H1 (cell line): ENCODE data around the gene ALDH3A1. TPM values are rescaled to one million over a fixed set of nuclear protein-coding genes. Genes with fewer than 3 reads are reported as not detected.

Experiments used
- CREB1 ChIP-seq: IDR thresholded peaks from 2 replicates; pipeline ENCODE4 v1.6.1; 2012; ENCODE audit warnings: inconsistent platforms
- EGR1 ChIP-seq: IDR thresholded peaks from 2 replicates; pipeline ENCODE4 v1.6.1; 2011; ENCODE audit warnings: low read depth, low read length, borderline replicate concordance
- POLR2A ChIP-seq, 2 experiments: IDR thresholded peaks; 1 replicate in 1 of 2; 2 replicates in 1 of 2; pipeline ENCODE4 v1.6.1; 2011; ENCODE audit warnings: low read depth in 2 of 2, low read length in 2 of 2, mild to moderate bottlenecking in 2 of 2; ENCODE audit errors: control extremely low read depth in 1 of 2
- SAP30 ChIP-seq: fragments of 300-600 bp; sonication (generic); IDR thresholded peaks from 2 replicates; pipeline ENCODE4 v1.7.1; 2012; ENCODE audit warnings: low read length, moderate library complexity, mild to moderate bottlenecking, inconsistent platforms; ENCODE audit not compliant: insufficient read depth, insufficient replicate concordance
- SIX5 ChIP-seq: IDR thresholded peaks from 2 replicates; pipeline ENCODE4 v1.6.1; 2011; ENCODE audit warnings: mild to moderate bottlenecking, low read depth, low read length
- TAF1 ChIP-seq: IDR thresholded peaks from 2 replicates; pipeline ENCODE4 v1.6.1; 2011; ENCODE audit warnings: mild to moderate bottlenecking, low read depth, low read length
- ZNF274 ChIP-seq: IDR thresholded peaks from 2 replicates; pipeline ENCODE4 v1.7.0; 2012; ENCODE audit warnings: low read length, borderline replicate concordance; ENCODE audit errors: extremely low read depth
- polyA plus RNA-seq, 7 experiments: library from polyadenylated mRNA; depleted of rRNA in 3 of 7; stranded (reverse) in 5 of 7; unstranded in 2 of 7; fragments of >200 nt in 5 of 7; fragments of 200-250 nt in 2 of 7; gene quantifications; 1 replicate in 5 of 7; 2 replicates in 1 of 7; 4 replicates in 1 of 7; pipeline versions ENCODE4 v1.2.1 to v1.2.3, GENCODE V29; 2011 to 2013; ENCODE audit warnings: missing spikeins in 2 of 7, mixed read lengths in 2 of 7
- total RNA-seq: library from RNA; stranded (reverse); fragmentation: NEBNext Ultra II Directional; extraction: Animal tissue kit (Norgen Biotek cat#: 25700); gene quantifications from 2 replicates; pipeline ENCODE4 v1.2.1, GENCODE V29; 2021

The ALDH3A1 gene
- total and polyA plus RNA-seq, 2 of the 8 experiments (the other 6 are each of a cell fraction or from before 2014, with no cell fraction given), result 0.37 to 1.4 TPM

GRCh38 chr17:19768046-19768782 lies 20.1 kb upstream of the ALDH3A1 start (continued):
- TF ChIP-seq ZNF274 (no peak), TAF1 (no peak), SIX5 (no peak), EGR1 (no peak), POLR2A (IDR thresholded peaks at IDR 0.05; ENCODE audit: control extremely low read depth in 1 of 2, low read depth in 2 of 2, low read length in 2 of 2) (no peak), SAP30 (no peak), CREB1 (no peak)
